SIG-M5 treated with dmso at 0.1 percent for 504 hours (cell line): ENCODE measurements around the gene KCNG1.

Experiments used
- DNase-seq: peaks from one replicate; lab custom pipeline; 2025; ENCODE audit not compliant: unreplicated experiment; lab: John Stamatoyannopoulos, UW

Gene KCNG1

GRCh38 chr20:51013577-51014330 lies 9.2 kb downstream of the KCNG1 start:
- no peak for DNase-seq

DNA sequence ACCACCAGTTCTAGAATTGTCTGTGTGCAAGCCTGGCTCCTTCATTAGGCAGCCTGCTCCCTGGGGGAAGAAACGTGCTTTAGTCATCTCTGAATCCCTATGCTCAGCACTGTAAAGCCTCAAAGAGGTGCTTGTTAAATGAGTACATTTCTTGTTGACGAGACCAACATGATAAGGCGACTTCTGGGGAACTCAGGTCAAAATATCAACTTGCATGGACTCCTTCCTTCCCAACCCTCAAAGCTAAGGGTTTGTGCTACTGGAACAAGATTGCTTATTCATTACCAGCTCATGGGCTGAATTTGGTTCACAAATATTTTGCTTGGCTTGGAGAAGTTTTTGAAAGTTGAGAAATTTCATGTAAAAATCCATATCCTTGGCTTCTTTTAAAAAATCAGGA lies 10.6 kb downstream of the KCNG1 start:
- DNase-seq, result no peak

GRCh38 chr20:51011479-51011878 lies 11.4 kb downstream of the KCNG1 start:
- no peak for DNase-seq

DNA sequence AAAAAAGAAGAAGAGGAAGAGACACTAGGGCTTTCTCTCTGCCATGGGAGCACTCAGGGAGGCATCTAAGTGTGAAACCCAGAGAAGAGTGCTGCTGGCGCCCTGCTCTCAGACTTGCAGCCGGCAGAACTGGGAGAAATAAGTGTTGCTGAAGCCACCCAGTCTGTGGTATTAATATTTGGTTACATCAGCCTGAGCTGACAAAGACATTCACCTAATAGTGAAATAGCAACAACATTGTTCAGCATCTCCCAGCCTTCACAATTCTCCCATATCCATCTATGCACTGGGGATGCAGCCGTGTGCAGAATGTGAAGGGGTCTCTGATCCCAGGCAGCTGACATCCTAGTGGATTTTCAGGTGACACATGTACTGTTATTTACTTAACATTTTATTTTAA lies 12.0 kb downstream of the KCNG1 start:
- no peak for DNase-seq

DNA sequence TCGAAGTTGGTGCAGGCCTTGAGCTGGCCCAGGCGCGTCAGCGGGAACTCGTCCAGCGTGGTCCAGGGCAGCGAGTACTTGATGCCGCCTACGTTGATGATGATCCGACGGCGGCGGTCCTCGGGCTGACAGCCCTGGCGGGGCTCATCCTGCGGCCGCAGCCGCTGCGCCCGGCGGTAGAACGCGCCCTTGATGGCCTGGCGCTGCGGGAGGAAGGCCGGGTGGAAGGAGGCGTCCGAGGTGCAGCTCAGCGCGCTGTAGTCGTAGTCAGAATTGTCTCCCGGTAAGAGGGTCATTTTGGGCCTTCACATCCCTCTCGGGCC lies 12.9 kb downstream of the KCNG1 start:
- no peak for DNase-seq

DNA sequence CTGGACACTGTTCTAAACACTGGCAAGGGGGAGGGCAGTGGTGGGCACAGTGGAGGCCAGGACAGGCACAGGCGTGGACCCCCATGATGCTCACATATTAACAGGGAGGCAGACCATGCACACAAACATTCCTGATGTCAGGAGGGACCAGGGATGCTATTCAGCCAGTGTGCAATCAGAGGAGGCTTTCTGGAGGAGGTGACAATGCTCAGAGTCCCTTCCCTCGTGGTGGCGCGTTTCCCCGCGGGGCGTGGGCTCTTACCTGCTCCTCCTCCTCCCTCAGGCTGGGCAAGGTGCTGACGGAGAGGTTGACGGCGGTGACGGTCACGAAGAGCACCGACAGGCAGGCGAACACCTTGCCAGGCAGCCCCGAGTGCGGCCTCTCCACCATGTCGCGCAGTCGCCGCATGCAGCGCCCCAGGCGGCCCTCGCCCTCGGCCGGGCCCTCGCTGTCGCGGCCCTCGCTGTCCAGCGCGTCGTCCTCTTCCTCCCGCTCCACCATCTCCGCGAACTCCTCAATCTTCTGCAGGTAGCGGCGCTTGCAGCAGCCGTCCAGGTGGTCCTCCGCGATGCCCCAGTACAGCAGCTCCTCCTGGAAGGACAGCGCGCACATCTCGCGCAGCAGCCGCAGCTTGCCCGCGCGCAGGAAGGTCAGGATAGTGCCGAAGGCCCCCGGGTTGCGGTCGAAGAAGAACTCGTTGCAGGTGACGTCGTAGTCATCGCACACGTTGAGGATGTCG lies 13.4 kb downstream of the KCNG1 start:
- DNase-seq, result no peak

- DNase-seq, result no peak
Observed at GRCh38 chr20:51008718-51009117, 14.2 kb downstream of the KCNG1 start.

- DNase-seq, result no peak
Observed at GRCh38 chr20:51005214-51005613, 17.7 kb downstream of the KCNG1 start.

- DNase-seq, result no peak
Observed at GRCh38 chr20:51004781-51005180, 18.1 kb downstream of the KCNG1 start.

DNA sequence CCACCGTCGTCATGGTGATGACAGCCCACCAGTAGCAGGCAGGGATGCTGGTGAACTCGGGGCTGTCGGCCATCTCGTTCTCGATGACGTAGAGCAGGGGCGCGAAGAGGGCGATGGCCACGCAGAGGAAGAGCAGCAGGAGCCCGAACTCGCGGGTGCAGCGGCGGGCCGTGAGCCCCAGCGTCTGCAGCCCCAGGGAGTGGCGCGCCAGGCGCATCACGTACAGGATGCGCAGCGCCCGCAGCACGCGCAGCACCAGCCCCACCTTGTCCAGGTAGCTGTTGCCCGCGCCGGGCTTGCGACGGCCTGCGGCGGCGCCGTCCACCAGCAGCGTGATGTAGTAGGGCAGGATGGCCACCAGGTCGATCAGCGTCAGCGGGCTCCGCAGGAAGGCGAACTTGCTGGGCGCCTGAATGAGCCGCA lies 18.6 kb downstream of the KCNG1 start:
- no peak for DNase-seq

GRCh38 chr20:51003753-51004152 lies 19.2 kb downstream of the KCNG1 start:
- DNase-seq, result no peak

- DNase-seq, result no peak
Observed at GRCh38 chr20:51002633-51003032, 20.3 kb downstream of the KCNG1 start.

DNA sequence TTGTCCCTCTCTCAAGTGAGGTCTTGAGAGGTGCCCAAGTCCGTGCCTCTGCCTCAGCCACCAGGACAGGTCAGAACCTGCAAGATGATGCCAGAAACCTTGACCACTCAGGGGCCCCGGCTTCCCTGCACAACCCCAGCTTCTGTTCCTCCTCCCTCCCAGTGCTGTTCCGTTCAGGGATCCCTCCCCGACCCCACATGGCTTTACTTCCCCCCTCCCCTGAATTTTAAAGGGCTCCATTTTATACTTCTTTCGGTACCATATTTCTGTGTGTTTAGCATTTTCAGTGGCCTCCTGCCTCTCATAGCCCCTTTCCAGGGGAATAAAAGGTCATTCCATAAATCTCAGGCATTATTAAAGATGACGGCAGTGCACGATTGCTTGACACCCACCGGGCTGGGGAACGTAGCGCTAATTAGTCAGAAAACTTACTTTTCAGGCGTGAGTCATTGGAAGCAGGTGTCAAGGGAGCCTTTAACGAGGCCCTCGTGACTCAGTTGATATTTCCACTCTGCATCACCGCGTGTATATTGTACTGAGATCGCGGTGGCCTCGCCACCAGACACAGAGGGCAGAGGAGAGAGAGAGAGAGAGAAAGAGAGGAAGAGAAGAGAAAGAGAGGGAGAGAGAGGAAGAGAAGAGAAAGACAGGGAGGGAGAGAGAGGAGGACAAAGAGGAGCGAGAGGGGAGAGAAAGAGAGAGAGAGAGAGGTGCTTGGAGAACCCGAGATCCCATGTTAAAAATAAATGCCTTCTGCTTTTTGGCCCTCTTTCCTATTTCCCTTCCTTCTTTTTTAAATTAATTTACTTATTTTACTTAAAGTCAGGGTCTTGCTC lies 21.3 kb downstream of the KCNG1 start:
- DNase-seq, result no peak

DNA sequence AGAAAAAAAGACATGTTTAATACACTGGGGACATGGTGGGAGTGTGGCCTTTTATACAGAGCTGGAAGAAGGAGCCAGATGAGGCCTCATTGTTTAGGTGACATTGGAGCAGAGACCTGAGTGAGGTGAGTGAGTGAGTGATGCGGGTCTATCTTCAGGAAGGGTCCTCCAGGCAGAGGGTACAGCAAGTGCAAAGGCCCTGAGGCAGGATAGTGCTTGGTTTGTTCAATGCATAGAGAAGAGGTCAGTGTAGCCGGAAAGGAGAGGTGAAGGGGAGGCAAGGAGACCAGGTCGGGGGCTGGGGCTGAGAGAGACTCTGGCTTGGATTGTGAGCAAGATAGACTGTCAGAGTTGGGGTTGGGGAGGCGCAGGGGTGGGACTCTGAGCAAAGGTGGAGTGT lies 23.6 kb downstream of the KCNG1 start:
- DNase-seq, result no peak

GRCh38 chr20:50996901-50997865 lies 25.7 kb downstream of the KCNG1 start:
- DNase-seq, result no peak

- no peak for DNase-seq
Observed at GRCh38 chr20:50995506-50995905, 27.4 kb downstream of the KCNG1 start.

GRCh38 chr20:50993876-50994275 lies 29.0 kb downstream of the KCNG1 start:
- DNase-seq, result no peak

DNA sequence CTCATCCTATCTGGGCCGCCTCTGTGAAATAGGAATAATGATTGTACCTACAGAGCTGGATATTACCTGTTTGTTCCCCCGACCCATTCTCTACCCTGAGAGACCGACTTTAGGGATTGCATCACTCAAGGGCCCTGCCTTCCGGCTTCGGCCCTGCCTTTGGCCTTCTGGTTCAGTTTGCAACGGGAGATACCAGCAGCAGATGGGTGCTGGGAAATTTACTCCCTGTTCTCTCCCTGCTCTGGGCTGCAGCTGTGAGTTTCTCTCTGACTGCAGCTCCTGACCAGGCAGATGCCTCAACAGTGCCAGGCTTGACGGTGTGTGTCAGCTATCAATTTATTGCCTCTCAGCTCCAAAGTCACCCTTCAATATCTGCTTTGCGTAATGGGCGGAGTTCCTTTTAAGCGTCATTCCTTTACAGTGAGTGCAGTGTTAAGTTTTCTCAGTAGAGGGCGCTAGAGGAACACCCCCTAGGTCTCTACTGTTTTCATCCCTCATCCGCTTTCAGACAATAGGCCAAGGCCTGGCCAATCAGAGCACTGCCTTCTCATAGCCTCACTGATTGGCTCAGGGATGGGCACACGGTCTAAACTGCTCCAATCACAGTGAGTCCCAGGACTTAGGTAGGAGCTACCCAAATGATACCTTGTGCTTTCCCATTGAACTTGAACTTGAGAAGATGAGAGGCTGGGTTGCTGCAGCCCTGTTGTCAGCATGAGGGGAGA lies 30.0 kb downstream of the KCNG1 start:
- DNase-seq, result peak; percentile 62

GRCh38 chr20:50992336-50992732 lies 30.6 kb downstream of the KCNG1 start:
- DNase-seq, result no peak

DNA sequence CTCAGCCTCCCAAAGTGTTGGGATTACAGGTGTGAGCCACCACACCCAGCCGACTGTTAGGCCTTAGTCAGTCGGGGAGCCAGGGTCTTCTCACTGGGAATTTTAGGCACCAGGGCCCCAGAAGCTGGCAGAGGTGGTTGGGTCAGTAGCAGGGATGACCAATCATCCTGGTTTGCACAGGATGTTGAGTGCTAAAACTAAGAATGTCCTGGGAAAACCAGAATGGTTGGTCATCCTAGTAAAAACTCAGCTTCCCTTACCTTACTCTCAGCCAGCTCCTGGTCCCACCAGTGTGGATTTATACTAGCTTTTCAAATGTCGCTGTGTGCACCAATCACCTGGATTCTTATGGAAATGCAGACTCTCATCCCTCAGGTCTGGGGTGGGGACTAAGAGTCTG lies 31.8 kb downstream of the KCNG1 start:
- no peak for DNase-seq
